ENCODE data around the gene NACC2.

The NACC2 gene, protein sequence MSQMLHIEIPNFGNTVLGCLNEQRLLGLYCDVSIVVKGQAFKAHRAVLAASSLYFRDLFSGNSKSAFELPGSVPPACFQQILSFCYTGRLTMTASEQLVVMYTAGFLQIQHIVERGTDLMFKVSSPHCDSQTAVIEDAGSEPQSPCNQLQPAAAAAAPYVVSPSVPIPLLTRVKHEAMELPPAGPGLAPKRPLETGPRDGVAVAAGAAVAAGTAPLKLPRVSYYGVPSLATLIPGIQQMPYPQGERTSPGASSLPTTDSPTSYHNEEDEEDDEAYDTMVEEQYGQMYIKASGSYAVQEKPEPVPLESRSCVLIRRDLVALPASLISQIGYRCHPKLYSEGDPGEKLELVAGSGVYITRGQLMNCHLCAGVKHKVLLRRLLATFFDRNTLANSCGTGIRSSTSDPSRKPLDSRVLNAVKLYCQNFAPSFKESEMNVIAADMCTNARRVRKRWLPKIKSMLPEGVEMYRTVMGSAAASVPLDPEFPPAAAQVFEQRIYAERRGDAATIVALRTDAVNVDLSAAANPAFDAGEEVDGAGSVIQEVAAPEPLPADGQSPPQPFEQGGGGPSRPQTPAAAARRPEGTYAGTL

DNA sequence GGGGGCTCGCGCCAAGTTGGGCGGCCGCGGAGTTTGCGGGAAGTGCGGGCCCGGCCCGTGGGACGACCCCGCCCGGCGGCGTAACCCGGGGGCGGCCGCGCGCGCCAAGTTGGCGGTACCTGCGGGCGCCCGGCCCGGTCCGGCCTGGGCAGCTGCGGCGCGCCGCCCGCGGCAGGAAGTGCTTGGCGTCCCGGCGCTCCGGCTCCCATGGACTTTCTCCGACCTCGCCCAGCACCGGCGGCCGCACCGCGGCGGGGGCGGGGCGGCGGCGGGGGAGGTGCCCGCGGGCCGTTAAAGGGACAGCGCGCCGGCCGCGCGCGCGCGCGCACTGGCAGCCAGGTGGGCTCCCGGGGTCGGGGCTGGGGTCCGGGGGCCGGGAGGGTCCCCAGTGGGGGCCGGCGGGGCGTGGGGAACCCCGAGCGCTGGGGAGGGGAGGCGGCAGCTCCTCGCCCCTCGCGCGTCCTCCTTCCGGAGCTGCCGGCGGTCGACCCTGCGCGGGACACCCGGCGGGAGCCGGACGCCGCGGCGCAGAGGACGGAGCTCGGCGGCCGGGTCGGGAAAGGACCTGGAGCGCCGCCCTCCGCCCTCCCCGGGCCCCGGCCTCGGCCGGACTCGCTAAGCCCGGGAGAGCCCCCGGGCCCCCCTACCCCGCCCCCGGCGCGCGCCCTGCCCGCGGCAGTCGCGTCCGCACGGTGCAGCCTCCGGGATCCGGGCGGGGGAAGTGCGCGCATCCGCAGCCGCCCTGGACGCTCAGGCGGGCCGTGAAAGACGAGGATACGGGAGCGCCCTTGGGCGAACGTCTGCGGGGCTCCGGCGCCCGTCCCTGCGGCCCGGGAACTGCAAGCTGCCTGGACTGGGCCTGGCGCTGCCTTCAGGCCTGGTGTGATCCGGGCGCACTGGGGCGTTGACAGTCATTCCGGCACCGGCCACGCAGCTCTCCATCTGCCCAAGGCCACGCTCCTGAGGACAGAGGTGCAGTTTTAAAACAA is at the start of gene NACC2:
NACC2 (minus strand) TSS at position 220 of the 989 bp plus-strand sequence. CDS start 44,768 bp downstream, outside the sequence.
- peak; percentile 67 for DNase-seq (ENCODE audit: low read depth)

DNA sequence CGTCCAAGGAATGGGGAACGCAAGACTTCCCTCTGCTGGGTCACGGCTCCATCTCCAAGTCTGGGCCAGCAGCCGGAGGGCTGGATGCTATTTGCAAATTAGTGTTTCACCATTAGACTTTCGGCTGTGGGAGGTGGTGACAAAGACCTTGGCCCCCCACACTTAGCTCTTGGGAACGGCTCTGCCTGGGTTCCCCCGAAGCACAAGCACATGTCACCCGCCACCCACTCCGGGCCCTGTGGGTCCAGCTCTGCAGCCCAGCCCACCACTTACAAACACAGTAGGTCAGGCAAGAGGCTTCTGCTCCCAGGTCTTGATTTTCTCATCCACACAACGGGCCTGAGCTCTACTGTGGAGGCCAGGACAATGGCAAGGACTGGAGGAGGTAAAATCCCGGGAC is 49.4 kb upstream of the NACC2 start:
- no peak for DNase-seq (ENCODE audit: low read depth)

GRCh38 chr9:136143215-136144001 is 48.3 kb upstream of the NACC2 start:
- peak; percentile 50 for DNase-seq (ENCODE audit: low read depth)

GRCh38 chr9:136142859-136143214 is 47.7 kb upstream of the NACC2 start:
- DNase-seq (ENCODE audit: low read depth), result no peak

DNA sequence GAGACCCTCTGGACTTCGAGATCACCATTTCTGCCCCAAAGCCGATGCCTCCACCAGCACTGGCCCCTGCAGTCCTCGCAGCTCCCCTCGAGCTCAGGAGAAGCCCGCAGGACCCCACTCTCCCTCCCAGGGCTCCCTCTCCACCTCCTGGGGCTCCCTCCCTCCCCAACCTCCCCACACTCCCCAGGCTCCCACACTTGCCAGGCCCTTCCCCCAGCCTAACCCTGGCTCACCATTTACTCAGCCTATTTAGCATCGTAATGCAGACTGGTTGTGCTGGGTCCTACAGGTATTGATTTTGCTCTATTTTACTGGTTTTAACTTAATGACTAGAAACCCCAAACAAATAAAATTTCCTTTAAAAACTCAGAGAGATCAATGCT is 47.3 kb upstream of the NACC2 start:
- DNase-seq (ENCODE audit: low read depth), result no peak

DNA sequence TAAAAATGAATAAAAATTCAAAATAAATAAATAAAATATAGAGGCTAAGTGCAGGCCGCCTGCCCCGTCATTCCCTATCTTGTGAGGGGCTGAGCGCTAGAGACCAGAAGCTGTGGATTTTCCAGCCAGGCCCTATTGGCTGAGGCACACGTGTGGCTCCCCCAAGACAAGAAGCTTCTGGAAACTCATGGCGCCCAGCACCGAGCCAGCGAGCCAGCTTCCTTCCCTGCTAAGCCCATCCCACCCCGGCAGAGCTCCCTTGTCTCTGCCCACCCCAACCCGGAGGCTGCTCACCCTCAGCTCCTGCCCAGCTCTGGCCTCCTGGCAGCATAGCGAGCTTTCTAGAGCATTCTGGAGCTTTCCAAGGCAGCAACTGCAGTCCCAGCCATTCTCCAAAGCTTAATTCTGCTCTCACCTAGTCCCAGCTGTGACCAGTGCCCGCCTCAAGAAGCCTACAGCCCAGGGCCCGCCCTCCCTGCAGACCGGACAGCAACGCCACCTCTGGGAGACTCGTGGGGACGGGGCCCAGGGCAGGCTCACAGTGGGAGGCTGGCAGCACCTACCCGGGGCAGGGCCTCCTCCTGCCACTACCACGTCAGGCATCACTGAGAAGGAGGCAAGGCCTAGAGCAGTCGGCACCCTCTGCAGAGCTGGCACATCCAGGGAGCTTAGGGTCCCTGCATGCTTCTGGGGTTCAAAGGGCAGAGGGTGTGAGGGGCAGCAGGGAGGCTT is 46.8 kb upstream of the NACC2 start:
- DNase-seq (ENCODE audit: low read depth), result no peak

DNA sequence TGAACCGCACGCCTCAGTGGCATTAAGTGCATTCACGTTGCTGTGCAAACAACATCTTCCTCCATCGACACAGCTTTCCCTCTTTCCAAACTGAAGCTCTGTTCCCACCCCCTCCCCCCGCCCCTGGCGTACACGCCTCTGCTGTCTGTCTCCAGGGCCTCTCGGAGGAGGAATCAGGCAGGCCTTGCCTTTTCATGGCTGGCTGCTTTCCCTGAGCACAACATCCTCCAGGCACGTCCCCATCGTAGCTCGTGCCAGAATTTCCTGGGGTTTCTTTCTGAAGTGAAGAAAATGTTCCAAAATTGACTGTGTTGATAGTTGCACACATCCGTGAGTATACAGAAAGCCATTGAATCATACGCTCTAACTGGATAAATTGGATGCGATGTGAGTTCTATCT is 45.9 kb upstream of the NACC2 start:
- DNase-seq (ENCODE audit: low read depth), result no peak

DNA sequence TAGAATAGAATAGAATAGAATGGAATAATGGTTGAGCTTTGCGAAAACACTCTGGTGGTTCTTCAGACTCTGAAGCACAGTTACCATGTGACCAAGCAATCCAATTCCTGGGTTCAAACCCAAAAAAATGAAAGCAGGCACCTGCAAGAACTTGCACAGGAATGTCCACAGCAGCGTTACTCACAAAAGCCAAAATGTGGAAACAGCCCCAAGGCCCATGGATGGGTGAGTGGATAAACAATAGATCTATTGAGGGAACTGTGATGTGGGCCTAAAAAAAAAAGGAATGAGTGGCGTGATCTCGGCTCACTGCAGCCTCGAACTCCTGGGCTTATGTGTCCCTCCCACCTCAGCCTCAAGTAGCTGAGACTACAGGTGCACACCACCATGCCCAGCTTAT is 45.0 kb upstream of the NACC2 start:
- DNase-seq (ENCODE audit: low read depth), result no peak

GRCh38 chr9:136138566-136138965 is 43.5 kb upstream of the NACC2 start:
- peak; percentile 61 for DNase-seq (ENCODE audit: low read depth)

GRCh38 chr9:136137321-136138265 is 42.5 kb upstream of the NACC2 start:
- DNase-seq (ENCODE audit: low read depth), result no peak

GRCh38 chr9:136136127-136136925 is 41.2 kb upstream of the NACC2 start:
- no peak for DNase-seq (ENCODE audit: low read depth)

- DNase-seq (ENCODE audit: low read depth), result no peak
Measured at GRCh38 chr9:136135326-136136126, 40.4 kb upstream of the NACC2 start.

DNA sequence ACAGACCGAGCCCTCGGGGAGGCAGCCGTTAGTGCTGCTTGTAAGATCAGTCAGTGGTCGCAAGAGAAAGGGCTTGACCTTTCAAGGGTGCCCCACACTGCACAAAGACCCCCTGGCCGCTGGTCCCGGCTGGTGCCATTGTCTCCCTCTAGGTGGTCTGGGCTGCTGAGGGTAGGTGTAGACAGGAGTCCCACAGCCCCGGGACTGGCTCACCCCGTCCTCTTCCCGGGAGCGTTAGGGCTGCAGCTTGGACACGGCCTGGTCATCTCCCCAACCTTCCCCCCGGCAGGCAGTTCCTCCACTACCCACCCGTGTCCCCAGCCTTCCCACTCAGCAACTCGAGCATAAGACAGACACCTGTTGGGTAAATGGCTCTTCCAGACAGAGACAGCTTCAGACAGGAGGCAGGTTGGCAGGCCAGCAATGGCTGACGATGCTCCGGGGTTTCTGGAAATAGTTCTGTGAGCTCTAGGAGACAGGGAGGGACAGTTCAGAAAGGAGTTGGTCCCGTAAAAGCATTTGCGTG is 38.9 kb upstream of the NACC2 start:
- no peak for DNase-seq (ENCODE audit: low read depth)

DNA sequence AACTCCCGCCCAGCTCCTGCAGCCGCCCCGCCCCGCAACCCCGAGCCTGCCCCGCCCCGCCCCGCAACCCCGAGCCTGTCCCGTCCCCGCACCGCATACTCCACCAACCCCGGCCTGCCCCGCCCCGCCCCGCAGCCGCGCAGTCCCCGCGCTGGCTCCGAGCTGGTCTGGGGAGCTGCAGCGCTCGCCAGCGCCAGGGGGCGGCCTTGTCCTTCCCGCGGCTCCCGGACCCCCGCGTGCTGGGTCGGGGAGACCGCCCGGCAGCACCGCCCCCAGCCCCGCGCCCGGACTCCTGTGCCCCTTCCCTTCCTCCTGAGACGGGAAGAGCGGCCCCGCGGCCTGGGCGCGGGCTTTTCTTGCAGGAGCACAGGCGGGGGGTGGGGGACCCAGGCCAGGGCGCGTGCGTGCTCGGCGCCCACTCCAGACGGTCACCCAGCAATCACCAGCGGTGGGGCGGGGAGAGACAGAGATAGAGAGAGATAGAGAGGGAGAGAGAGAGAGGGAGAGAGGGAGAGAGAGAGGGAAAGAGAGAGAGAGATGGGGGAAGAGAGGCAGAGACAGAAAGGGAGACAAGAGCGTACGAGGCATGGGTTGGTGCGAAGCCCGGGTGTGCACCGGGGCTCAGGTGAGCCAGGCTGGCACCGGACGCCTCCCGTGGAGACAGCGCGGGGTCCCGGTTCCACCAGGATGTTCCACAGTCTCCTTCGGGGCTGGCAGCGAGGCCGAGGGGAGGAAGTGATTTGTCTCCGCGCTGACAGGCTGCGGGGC is 38.3 kb upstream of the NACC2 start:
- DNase-seq (ENCODE audit: low read depth), result peak; percentile 31

- DNase-seq (ENCODE audit: low read depth), result no peak
Measured at GRCh38 chr9:136132512-136133050, 37.5 kb upstream of the NACC2 start.

DNA sequence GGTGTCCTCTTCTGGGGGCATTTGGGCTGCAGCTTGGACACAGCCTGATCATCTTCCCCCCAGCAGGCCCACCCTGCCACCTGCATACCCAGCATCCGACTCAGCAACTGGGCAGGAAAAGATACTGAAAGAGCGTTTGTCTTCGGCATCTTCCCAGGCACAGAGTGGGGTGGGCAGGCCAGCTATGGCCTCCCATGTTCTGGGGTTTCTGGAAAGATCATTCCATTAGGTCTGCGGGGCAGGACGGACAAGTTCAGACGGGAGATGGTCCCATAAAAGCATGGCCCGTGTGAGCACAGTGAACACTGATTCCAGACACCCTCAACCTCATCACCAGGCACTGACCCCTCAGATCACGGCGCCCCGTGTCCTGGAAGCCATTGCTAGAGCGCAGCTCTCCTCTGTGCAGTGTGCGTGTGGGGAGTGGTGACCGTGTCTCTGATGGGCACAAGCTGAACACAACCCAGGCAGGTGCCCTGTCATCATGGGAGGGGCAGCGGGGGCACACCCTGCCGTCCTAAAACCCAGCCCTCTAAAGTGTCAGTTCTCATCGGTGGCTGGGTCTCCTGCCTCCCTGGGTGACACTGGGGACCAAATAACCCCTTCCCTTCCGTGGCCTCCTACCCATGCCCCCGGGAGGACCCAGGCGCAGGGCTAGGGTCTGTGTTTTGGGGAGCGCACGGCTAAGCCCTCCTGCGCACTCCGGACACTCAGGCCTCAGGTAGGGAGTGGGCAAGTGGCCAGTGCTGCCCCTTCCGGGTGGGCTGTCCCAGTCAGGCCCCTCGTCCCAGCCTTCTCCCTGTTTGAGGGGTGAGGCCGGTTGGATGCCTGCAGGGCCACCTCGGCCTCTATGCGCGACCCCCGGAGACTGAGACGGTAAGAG is 36.8 kb upstream of the NACC2 start:
- no peak for DNase-seq (ENCODE audit: low read depth)
